HG02642 (cell line): Measurements from ENCODE around the gene AXIN1.

ENCODE experiments used
- ATAC-seq: cut with Tn5 transposase; IDR thresholded peaks from one replicate; pipeline ENCODE4 v1.9.1; 2021; ENCODE audit warnings: mild to moderate bottlenecking; ENCODE audit not compliant: unreplicated experiment, poor library complexity

AXIN1 gene

DNA sequence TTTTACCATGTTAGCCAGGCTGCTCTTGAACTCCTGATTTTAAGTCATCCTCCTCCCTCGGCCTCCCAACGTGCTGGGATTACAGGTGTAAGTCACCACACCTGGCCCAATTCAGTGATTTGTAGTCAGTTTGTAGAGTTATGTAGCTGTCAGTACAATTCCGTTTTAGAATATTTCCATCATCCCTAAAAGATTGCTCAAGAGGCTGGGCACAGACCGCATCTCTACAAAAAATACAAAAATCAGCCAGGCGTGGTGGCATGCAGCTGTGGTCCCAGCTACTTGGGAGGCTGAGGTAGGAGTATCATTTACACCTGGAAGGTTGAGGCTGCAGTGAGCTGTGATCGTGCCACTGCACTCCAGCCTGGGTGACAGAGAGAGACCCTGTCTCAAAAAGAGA, 97.3 kb downstream of the AXIN1 start:
- no peak for ATAC-seq

DNA sequence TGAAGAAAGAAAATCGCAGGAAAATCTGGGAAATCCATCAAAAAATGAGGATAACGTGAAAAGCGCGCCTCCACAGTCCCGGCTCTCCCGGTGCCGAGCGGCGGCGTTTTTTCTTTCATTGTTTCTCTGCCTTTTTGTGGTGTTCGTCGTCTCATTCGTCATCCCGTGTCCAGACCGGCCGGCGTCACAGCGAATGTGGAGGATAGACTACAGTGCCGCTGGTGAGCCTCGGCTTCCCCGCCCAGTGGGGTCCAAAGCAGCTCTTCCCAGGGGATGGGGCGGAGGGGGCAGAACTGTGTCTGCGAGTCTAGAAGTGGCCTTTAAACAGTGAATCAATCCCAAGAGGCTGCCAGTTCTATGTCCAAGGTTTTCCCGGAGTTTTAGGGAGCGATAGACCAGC, 98.1 kb downstream of the AXIN1 start:
- ATAC-seq = no peak

DNA sequence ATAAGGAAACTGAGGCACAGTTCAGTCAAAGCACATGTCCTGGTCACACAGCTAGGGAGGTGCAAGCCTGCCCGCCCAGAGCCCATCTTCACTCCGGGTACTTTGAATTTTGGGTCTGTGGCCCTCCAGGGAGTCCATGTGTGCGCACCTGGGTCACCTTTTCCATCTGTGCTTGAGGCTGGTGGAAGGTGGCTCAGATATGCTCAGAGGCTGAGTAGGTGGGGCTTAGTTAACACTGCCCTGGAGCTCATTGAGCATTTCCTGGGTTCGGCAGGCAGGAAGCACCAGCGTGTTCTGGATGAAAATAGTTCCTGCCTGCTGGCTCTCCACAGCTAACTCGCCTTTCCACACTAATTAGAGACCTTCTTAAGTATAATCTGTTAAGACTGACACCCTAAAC, 98.7 kb downstream of the AXIN1 start:
- no peak for ATAC-seq

DNA sequence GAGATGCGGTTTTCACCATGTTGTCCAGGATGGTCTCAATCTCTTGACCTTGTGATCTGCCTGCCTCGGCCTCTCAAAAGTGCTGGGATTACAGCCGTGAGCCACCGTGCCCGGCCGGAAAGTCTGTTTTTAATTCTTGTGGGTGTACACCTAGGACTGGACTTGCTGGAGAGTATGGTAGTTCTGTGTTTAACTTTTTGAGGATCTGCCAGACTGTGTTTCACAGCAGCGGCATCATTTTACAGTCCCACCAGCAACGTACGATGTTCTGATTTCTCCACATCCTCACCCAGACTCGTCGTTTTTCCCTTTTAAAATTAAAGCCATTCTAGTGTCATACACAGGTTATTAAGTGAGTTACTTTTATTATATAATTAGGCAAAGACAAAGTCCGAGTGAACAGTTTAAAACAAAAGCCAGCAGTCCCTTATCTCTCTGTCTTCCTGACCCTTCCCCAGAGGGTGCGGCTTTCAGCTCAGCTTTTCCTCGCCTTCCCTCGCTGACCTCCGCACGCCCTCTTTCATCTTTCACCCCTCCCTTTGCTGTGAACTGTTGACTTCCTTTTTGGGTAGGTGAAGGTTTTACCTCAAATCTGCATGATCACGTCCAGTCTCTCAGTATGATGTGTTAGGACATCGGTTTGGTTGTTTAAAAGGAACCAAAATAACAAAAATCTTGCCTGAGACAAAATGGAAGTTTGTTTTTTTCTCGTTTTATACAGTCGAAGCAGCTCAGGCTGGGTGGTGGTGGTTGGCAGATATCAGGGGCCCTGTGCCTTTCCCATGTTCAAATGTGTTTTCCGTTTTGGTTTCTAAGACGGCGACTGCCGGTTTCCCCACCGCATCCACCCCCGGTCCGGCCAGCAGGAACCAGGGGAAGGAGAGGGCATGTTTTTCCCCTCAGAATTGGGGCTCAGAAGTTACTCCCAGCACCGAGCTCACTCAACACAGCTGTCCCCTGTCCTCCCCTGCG, 99.9 kb downstream of the AXIN1 start:
- no peak for ATAC-seq

DNA sequence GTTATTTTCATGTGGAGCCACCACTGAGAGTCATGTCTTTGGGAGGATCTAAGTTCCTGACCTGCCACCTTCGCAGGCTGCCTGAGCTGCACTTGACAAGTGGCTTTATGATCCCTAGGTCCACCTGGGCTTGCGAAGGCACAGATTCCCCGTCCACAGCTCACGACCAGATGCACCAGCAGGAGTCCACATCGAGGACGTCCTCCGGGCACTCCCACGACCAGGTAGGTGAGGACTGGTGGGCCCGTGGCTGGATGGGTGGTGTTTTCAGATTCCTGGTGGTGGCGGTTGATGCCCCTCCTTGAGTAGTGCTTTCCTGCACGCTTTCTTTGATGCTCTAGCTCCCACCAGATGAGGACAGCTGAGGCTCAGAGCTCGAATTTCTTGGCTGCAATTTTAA, 103.1 kb downstream of the AXIN1 start:
- no peak for ATAC-seq

DNA sequence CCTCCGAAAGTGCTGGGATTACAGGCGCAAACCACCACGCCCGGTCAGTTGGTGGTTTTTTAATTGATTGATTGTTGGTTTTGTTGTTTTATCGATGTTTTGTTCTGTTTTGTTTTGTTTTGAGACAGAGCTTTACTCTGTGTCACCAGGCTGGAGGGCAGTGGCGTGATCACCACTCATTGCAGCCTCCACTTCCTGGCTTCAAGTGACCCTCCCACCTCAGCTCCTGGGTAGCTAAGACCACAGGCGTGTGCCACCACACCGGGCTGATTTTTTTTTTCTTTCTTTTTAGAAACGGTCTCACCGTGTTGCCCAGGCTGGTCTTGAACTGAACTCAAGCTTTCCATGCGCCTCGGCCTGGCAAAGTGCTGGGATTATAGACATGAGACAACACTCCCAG, 105.5 kb downstream of the AXIN1 start:
- ATAC-seq = no peak

DNA sequence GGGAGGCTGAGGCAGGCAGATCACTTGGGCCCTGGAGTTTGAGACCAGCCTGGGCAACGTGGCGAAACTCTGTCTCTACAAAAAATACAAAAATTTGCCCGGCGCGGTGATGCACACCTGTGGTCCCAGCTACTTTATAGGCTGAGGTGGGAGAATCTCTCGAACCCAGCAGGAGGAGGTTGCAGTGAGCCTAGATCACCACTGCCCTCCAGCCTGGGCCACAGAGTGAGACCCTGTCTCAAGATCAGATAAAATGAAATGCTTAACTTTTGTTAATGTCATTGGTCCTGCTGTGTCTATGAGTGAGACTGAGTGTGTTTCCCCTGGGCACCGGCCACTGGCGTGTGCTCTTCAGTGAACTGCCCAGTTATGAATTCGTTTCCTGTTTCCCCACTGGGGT, 107.4 kb downstream of the AXIN1 start:
- ATAC-seq = no peak

DNA sequence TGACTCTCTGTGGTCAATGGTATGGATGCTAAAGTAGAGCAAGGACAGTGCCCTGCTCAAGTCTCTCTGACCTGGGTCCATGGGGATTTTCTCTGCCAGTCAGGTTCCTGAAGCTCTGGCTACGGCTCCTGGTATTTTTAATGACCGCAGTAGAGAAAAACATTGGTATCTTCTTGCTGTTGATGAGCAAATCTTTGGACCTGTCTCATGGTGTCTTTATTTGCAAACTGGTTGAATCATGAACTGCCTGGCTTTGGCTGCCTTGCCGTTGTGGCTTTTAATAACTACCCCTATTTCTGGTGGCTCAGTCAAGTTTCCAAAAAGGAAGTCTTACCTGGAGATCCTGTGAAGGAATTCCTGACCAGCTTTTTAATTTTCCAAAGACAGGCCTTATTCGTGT, 109.2 kb downstream of the AXIN1 start:
- no peak for ATAC-seq

DNA sequence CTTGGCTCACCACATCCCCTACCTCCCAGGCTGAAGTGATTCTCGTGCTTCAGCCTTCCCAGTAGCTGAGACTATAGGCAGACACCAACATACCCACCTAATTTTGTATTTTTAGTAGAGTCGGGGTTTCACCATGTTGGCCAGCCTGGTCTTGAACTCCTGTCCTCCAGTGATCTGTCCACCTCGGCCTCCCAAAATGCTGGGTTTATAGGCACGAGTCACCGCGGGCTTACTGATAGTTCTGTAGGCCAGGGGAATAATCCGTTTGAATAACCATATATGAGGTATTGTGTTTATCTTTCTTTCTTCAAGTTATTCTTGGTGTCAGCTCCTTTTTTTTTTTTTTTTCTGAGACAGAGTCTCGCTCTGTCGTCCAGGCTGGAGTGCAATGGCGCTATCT, 110.2 kb downstream of the AXIN1 start:
- ATAC-seq = no peak

DNA sequence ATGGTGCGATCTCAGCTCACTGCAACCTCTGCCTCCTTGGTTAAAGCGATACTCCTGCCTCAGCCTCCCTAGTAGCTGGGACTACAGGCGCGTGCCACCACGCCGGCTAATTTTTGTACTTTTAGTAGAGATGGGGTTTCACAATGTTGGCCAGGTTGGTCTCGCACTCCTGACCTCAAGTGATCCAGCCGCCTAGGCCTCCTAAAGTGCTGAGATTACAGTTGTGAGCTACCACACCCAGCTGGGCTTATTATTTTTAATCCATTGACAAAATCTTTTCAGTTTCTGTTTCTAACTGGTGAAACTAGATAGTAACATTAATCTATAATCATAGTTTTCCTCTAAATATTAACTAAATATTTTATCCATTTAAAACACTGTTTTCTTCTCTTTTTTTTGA, 112.0 kb downstream of the AXIN1 start:
- ATAC-seq = no peak

DNA sequence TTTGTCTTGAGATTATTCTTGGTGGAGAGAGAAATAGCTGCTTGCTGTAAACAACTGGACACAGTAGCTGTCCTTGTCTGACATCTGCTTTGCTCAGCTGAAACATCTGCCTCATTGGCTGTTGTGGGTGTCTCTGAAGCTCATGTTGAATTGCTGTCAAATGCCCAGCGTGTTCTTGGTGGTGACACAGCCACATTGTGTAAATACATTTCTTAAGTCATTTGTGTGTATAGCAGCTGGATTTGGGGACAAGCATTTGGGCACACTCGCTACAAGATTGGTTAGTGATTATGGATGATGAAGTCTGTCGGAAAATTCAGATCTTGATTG, 112.6 kb downstream of the AXIN1 start:
- no peak for ATAC-seq
